KMS-11 (cell line): Measurements from ENCODE around the gene RNF26.

Experiments
- H2AFZ ChIP-seq: fragments of 200-600 bp; sonication (generic); 2 replicates; pipeline ENCODE4 v1.6.1; 2016; ENCODE audit warnings: antibody characterized with exemption, mixed run types, low read depth
- H3K27ac ChIP-seq: fragments of 200-600 bp; sonication (generic); 2 replicates; pipeline ENCODE4 v1.6.1; 2016; ENCODE audit warnings: mild to moderate bottlenecking, mixed run types
- H3K27me3 ChIP-seq: fragments of 200-600 bp; sonication (generic); 2 replicates; pipeline ENCODE4 v1.6.1; 2017; ENCODE audit warnings: mild to moderate bottlenecking, low read depth, mixed run types, moderate library complexity; ENCODE audit not compliant: insufficient read depth
- H3K36me3 ChIP-seq: fragments of 200-600 bp; sonication (generic); 2 replicates; pipeline ENCODE4 v1.6.1; 2017; ENCODE audit warnings: mild to moderate bottlenecking, mixed run types; ENCODE audit not compliant: insufficient read depth
- H3K4me1 ChIP-seq: fragments of 200-600 bp; sonication (generic); 2 replicates; pipeline ENCODE4 v1.6.1; 2016; ENCODE audit warnings: mild to moderate bottlenecking, low read depth, mixed run types; ENCODE audit not compliant: poor library complexity, severe bottlenecking
- H3K4me2 ChIP-seq: fragments of 200-600 bp; sonication (generic); 2 replicates; pipeline ENCODE4 v1.7.0; 2016; ENCODE audit warnings: mild to moderate bottlenecking, mixed run types
- H3K4me3 ChIP-seq: fragments of 200-600 bp; sonication (generic); IDR thresholded peaks from 2 replicates; pipeline ENCODE4 v1.6.1; 2017; ENCODE audit warnings: low read depth, low read length, mixed read lengths; ENCODE audit not compliant: insufficient read depth
- H3K79me2 ChIP-seq: fragments of 200-600 bp; sonication (generic); 2 replicates; pipeline ENCODE4 v1.6.1; 2016; ENCODE audit warnings: low read depth, mixed run types; ENCODE audit not compliant: insufficient read depth
- H3K9ac ChIP-seq: fragments of 200-600 bp; sonication (generic); 2 replicates; pipeline ENCODE4 v1.6.1; 2016; ENCODE audit warnings: mild to moderate bottlenecking, mixed run types
- H4K20me1 ChIP-seq: fragments of 200-600 bp; sonication (generic); 2 replicates; pipeline ENCODE4 v1.6.1; 2016; ENCODE audit warnings: mild to moderate bottlenecking, mixed run types; ENCODE audit not compliant: insufficient read depth
- CTCF ChIP-seq: fragments of 200-600 bp; sonication (generic); conservative IDR thresholded peaks from 2 replicates; pipeline ENCODE4 v1.6.1; 2017; ENCODE audit warnings: low read depth, mild to moderate bottlenecking, antibody characterized with exemption, low read length, moderate library complexity, mixed read lengths

Gene RNF26

GRCh38 chr11:119310682-119311052 lies 23.7 kb upstream of the RNF26 start:
- Histone ChIP-seq H3K27me3 (no peaks in the 10 kb centered on the region), H3K79me2 (no peaks in the 10 kb centered on the region), H3K27ac (no peak overlapping the region), H3K4me2 (no peak overlapping the region), H3K4me1 (peaks cover 6% of the 10 kb centered on the region), H3K4me3 (no peak overlapping the region), H4K20me1 (no peaks in the 10 kb centered on the region), H3K9ac (no peak overlapping the region), H3K36me3 (no peaks in the 10 kb centered on the region), H2AFZ (no peak overlapping the region)
- TF ChIP-seq CTCF, result no peak

- Histone ChIP-seq H3K4me3 (no peak overlapping the region), H2AFZ (peak overlapping the region; percentile 87; the same call in 1 of the 2 replicates), H3K27ac (no peak overlapping the region), H4K20me1 (no peaks in the 10 kb centered on the region), H3K79me2 (no peaks in the 10 kb centered on the region), H3K27me3 (no peaks in the 10 kb centered on the region; the same call in 1 of the 2 replicates), H3K9ac (no peak overlapping the region; the same call in 1 of the 2 replicates), H3K36me3 (no peaks in the 10 kb centered on the region), H3K4me1 (peaks cover 6% of the 10 kb centered on the region), H3K4me2 (peak overlapping the region; percentile 76; the same call in 1 of the 2 replicates)
- no peak for TF ChIP-seq CTCF
Observed at GRCh38 chr11:119314726-119315125, 19.6 kb upstream of the RNF26 start.

GRCh38 chr11:119315131-119316015 lies 19.0 kb upstream of the RNF26 start:
- no peak overlapping the region for H3K4me3 ChIP-seq
- H3K36me3 ChIP-seq, result no peaks in the 10 kb centered on the region
- peak overlapping the region; percentile 76 for H3K4me2 ChIP-seq
- H4K20me1 ChIP-seq, result no peaks in the 10 kb centered on the region
- H3K27me3 ChIP-seq, result no peaks in the 10 kb centered on the region; the same call in 1 of the 2 replicates
- H3K4me1 ChIP-seq, result peaks cover 6% of the 10 kb centered on the region
- no peak overlapping the region; the same call in 1 of the 2 replicates for H3K27ac ChIP-seq
- no peaks in the 10 kb centered on the region for H3K79me2 ChIP-seq
- peak overlapping the region; percentile 87 for H2AFZ ChIP-seq
- peak overlapping the region; percentile 34; the same call in 1 of the 2 replicates for H3K9ac ChIP-seq
- TF ChIP-seq CTCF, result peak; percentile 24; the same call in 1 of the 2 replicates

GRCh38 chr11:119316016-119316728 lies 18.2 kb upstream of the RNF26 start:
- TF ChIP-seq CTCF, result no peak
- peak overlapping the region; percentile 87 for H2AFZ ChIP-seq

More at GRCh38 chr11:119316016-119316728, 18.2 kb upstream of the RNF26 start:
- Histone ChIP-seq H3K36me3 (no peaks in the 10 kb centered on the region), H3K9ac (peak overlapping the region; percentile 34; the same call in 1 of the 2 replicates), H3K79me2 (no peaks in the 10 kb centered on the region), H3K27ac (no peak overlapping the region; the same call in 1 of the 2 replicates), H4K20me1 (no peaks in the 10 kb centered on the region), H3K4me3 (no peak overlapping the region), H3K4me1 (peaks cover 6% of the 10 kb centered on the region), H3K27me3 (no peaks in the 10 kb centered on the region; the same call in 1 of the 2 replicates), H3K4me2 (peak overlapping the region; percentile 76)
